Stomach (tissue), 9 donors: Measurements from ENCODE around the gene ZNF543. TPM values are rescaled to one million over a fixed set of nuclear protein-coding genes. Genes with fewer than 3 reads are reported as not detected.

Experiments
- DNase-seq, 2 donors: peaks; one replicate each; pipeline versions ENCODE4 v3.0.0 to v3.0.0-alpha.2; 2013 to 2019
- H3K27ac ChIP-seq, 5 donors: fragments of 200-600 bp in 4 of 5; sonication (generic) in 4 of 5; one replicate each; pipeline ENCODE4 v1.5.1; 2013 to 2019; ENCODE audit warnings: mild to moderate bottlenecking in 1 of 5, moderate library complexity in 1 of 5
- H3K27me3 ChIP-seq, 3 donors: fragments of 200-600 bp; sonication (generic); one replicate each; pipeline ENCODE4 v1.5.1; 2017 to 2019; ENCODE audit warnings: mixed run types in 1 of 3
- H3K36me3 ChIP-seq, 4 donors: fragments of 200-600 bp; sonication (generic); 1 replicate in 3 of 4; 2 replicates in 1 of 4; pipeline ENCODE4 v1.5.1; 2016 to 2019
- H3K4me1 ChIP-seq, 4 donors: fragments of 200-600 bp; sonication (generic); one replicate each; pipeline ENCODE4 v1.5.1; 2016 to 2019
- H3K4me3 ChIP-seq, 4 donors: fragments of 200-600 bp; sonication (generic) in 3 of 4; one replicate each; pipeline ENCODE4 v1.5.1; 2016 to 2019; ENCODE audit warnings: mild to moderate bottlenecking in 1 of 4
- H3K9me3 ChIP-seq, 4 donors: fragments of 200-600 bp; sonication (generic); one replicate each; pipeline ENCODE4 v1.5.1; 2016 to 2019
- CTCF ChIP-seq, 7 experiments: fragments of 450-650 bp in 4 of 7; fragments of 200-600 bp in 3 of 7; sonication (generic) in 3 of 7; IDR thresholded peaks; one replicate each; pipeline ENCODE4 v1.5.1; 2016 to 2019; ENCODE audit warnings: antibody characterized with exemption in 7 of 7, control low read depth in 2 of 7, mild to moderate bottlenecking in 1 of 7
- EP300 ChIP-seq: sonication (generic); formaldehyde crosslinking; IDR thresholded peaks from one replicate; pipeline ENCODE4 v1.6.1; 2017; ENCODE audit warnings: antibody characterized with exemption
- POLR2A ChIP-seq, 4 donors: fragments of 450-650 bp; IDR thresholded peaks; one replicate each; pipeline ENCODE4 v1.6.1; 2016; ENCODE audit warnings: antibody characterized with exemption in 4 of 4, control low read depth in 2 of 4, mild to moderate bottlenecking in 1 of 4, moderate library complexity in 1 of 4
- POLR2AphosphoS5 ChIP-seq, 3 donors: sonication (generic); formaldehyde crosslinking; IDR thresholded peaks; one replicate each; pipeline ENCODE4 v1.6.1; 2016; ENCODE audit warnings: antibody characterized with exemption in 3 of 3
- WGBS, 5 donors: extraction: QIAGEN DNeasy Blood & Tissue Kit in 3 of 5; methylation state at CpG; one replicate each; pipeline versions ENCODE4 v1.1.5 to v1.1.7; 2013 to 2018; 5-methylcytosine and 5-hydroxymethylcytosine counted together
- intact Hi-C: fragments of 100-400 bp; cut with DNase I; formaldehyde crosslinking; loops from one replicate; pipeline ENCODE4 v1.15.1; 2023; ENCODE audit warnings: low total_unique reads
- polyA plus RNA-seq, 3 donors: library from polyadenylated mRNA; stranded (reverse); fragments of 200-250 nt; gene quantifications; one replicate each; pipeline ENCODE4 v1.2.3, GENCODE V29; 2013
- total RNA-seq, 5 donors: library from RNA; depleted of rRNA; stranded (reverse); fragments of >200 nt; gene quantifications; one replicate each; pipeline versions ENCODE4 v1.1.0 to v1.2.3, GENCODE V29; 2014 to 2016
- donor health status: healthy with polysubstance abuse.
- donor health status: Bipolar disorder and iron deficiency.
- donor health status: healthy.

The ZNF543 gene
- total and polyA plus RNA-seq, 8 donors = 0.56 to 24.6 (median 2.9) TPM

- no peak for DNase-seq
- peaks cover 26 to 84% (median 75%) of the 10 kb centered on the region in 4 donors for H3K9me3 ChIP-seq
- no peak overlapping the region for H3K4me3 ChIP-seq
- TF ChIP-seq CTCF (IDR thresholded peaks at IDR 0.05) (no peak), POLR2A (IDR thresholded peaks at IDR 0.05) (no peak), EP300 (no peak), POLR2AphosphoS5 (IDR thresholded peaks at IDR 0.05) (no peak)
- H3K4me1 ChIP-seq = peaks cover 4 to 16% (median 10%) of the 10 kb centered on the region in 4 donors
- intact Hi-C loops = no loop called here
- no peaks in the 10 kb centered on the region for H3K27me3 ChIP-seq
- no peak overlapping the region for H3K27ac ChIP-seq
- H3K36me3 ChIP-seq = peaks cover 34 to 65% (median 49%) of the 10 kb centered on the region in 4 donors
Observed at GRCh38 chr19:57359300-57359699, 39.0 kb downstream of the ZNF543 start.

GRCh38 chr19:57362419-57362818 is 42.1 kb downstream of the ZNF543 start:
- peaks cover 4 to 39% (median 20%) of the 10 kb centered on the region in 4 donors for H3K36me3 ChIP-seq
- H3K9me3 ChIP-seq = peaks cover 17 to 72% (median 54%) of the 10 kb centered on the region in 4 donors
- intact Hi-C loops = no loop called here
- peak overlapping the region in 4 of 5 donors; percentile 95 to 98 (median 96) for H3K27ac ChIP-seq
- 65 to 79% (median 69%) methylated on average over 2 of the region's 2 CpGs for WGBS, 5 donors
- DNase-seq = no peak
- H3K27me3 ChIP-seq = no peaks in the 10 kb centered on the region
- TF ChIP-seq POLR2A (IDR thresholded peaks at IDR 0.05) (no peak), POLR2AphosphoS5 (IDR thresholded peaks at IDR 0.05) (no peak), CTCF (IDR thresholded peaks at IDR 0.05) (no peak), EP300 (no peak)
- peak overlapping the region; percentile 82 to 86 (median 83) for H3K4me3 ChIP-seq
- H3K4me1 ChIP-seq = peaks cover 4 to 20% (median 14%) of the 10 kb centered on the region in 4 donors

GRCh38 chr19:57362997-57363687 is 42.9 kb downstream of the ZNF543 start, which contains the start of the genes TRAPPC2B and ZNF547:
TRAPPC2B (plus strand) TSS chr19:57363551; CDS start chr19:57364834, 1,283 bp downstream.
ZNF547 (plus strand) TSS chr19:57363551; CDS start chr19:57368556, 5,005 bp downstream.
- Histone ChIP-seq H3K36me3 (peaks cover 0 to 37% (median 17%) of the 10 kb centered on the region in 4 donors), H3K27ac (peak within 1 kb of the TSS; percentile 92 to 98 (median 96)), H3K27me3 (no peaks in the 10 kb centered on the region), H3K4me1 (peaks cover 4 to 20% (median 14%) of the 10 kb centered on the region in 4 donors), H3K4me3 (peak within 1 kb of the TSS; percentile 82 to 86 (median 83)), H3K9me3 (peaks cover 10 to 70% (median 51%) of the 10 kb centered on the region in 4 donors)
- no peak for TF ChIP-seq EP300
- TF ChIP-seq POLR2AphosphoS5 (IDR thresholded peaks at IDR 0.05) = peak; percentile 85 to 97 (median 91)
- peak; percentile 99 to 100 for DNase-seq
- WGBS, 5 donors = 1 to 2% (median 1%) methylated on average over 30 to 47 of the region's 47 CpGs
- intact Hi-C loops = no loop called here

GRCh38 chr19:57363688-57364181 is 43.5 kb downstream of the ZNF543 start:
- peak overlapping the region; percentile 82 to 86 (median 83) for H3K4me3 ChIP-seq
- H3K36me3 ChIP-seq = peaks cover 0 to 36% (median 12%) of the 10 kb centered on the region in 4 donors
- peaks cover 4 to 20% (median 14%) of the 10 kb centered on the region in 4 donors for H3K4me1 ChIP-seq
- intact Hi-C loops = no loop called here
- no peaks in the 10 kb centered on the region for H3K27me3 ChIP-seq
- WGBS, 5 donors = 0 to 6% (median 1%) methylated on average over 3 to 16 of the region's 18 CpGs
- peak in 1 of 2 donors; percentile 57 for DNase-seq
- no peak for TF ChIP-seq EP300
- no peak for TF ChIP-seq POLR2A (IDR thresholded peaks at IDR 0.05)
- TF ChIP-seq POLR2AphosphoS5 (IDR thresholded peaks at IDR 0.05) = no peak
- no peak for TF ChIP-seq CTCF (IDR thresholded peaks at IDR 0.05)
- H3K27ac ChIP-seq = peak overlapping the region; percentile 92 to 98 (median 96)
- peaks cover 8 to 67% (median 48%) of the 10 kb centered on the region in 4 donors for H3K9me3 ChIP-seq
